ENCODE data around the gene MYOF.

DNA sequence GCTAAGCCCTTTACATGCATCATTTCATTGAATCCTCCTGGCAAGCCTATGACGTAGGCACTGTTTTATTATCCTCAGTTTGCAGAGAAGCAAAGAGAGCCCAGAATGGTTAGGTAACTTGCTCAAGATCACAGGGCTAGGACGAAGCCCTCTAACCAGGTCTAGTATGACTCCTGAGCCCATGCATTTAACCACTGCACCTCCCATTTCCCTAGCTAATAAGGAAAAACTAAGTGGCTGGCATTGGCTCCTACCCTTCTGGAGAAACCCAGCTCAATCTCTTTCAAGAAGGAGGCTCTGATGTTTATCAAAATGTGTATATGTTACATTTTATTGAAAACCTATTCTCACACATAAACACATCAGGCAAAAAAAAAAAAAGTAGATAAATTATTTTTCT is 19.8 kb downstream of the MYOF start:
- no peak for TF ChIP-seq POLR2A (IDR thresholded peaks at IDR 0.05)
- TF ChIP-seq, protein P1, sequence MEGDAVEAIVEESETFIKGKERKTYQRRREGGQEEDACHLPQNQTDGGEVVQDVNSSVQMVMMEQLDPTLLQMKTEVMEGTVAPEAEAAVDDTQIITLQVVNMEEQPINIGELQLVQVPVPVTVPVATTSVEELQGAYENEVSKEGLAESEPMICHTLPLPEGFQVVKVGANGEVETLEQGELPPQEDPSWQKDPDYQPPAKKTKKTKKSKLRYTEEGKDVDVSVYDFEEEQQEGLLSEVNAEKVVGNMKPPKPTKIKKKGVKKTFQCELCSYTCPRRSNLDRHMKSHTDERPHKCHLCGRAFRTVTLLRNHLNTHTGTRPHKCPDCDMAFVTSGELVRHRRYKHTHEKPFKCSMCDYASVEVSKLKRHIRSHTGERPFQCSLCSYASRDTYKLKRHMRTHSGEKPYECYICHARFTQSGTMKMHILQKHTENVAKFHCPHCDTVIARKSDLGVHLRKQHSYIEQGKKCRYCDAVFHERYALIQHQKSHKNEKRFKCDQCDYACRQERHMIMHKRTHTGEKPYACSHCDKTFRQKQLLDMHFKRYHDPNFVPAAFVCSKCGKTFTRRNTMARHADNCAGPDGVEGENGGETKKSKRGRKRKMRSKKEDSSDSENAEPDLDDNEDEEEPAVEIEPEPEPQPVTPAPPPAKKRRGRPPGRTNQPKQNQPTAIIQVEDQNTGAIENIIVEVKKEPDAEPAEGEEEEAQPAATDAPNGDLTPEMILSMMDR (IDR thresholded peaks at IDR 0.05), result no peak
